HepG2 (cell line): Measurements from ENCODE around the gene MTRFR. TPM values are rescaled to one million over a fixed set of nuclear protein-coding genes. Genes with fewer than 3 reads are reported as not detected.

ENCODE experiments used
- AKNA ChIP-seq: sonication (generic); formaldehyde crosslinking; IDR thresholded peaks from 2 replicates; pipeline ENCODE4 v1.4.0; 2020; ENCODE audit warnings: missing genetic modification reagents, borderline replicate concordance
- CSRNP2 ChIP-seq: sonication (generic); formaldehyde crosslinking; conservative IDR thresholded peaks from 2 replicates; pipeline ENCODE4 v1.8.0; 2022; ENCODE audit warnings: low read depth, missing genetic modification reagents
- EP300 ChIP-seq, 3 experiments: sonication (generic) in 1 of 3; formaldehyde crosslinking in 1 of 3; IDR thresholded peaks; 2 replicates each; pipeline versions ENCODE4 v1.5.1 to v1.6.1; 2011 to 2020; ENCODE audit warnings: low read depth in 2 of 3, low read length in 2 of 3, borderline replicate concordance in 1 of 3, improper control_type of control experiment in 1 of 3, mild to moderate bottlenecking in 1 of 3, missing genetic modification reagents in 1 of 3, moderate library complexity in 1 of 3
- TFAP4 ChIP-seq: sonication (generic); IDR thresholded peaks from 2 replicates; pipeline ENCODE4 v1.6.1; 2016; ENCODE audit warnings: low read depth, borderline replicate concordance
- ZBTB4 ChIP-seq: sonication (generic); formaldehyde crosslinking; IDR thresholded peaks from 2 replicates; pipeline ENCODE4 v1.4.0; 2020; ENCODE audit warnings: missing genetic modification reagents, mild to moderate bottlenecking, borderline replicate concordance
- ZEB1 ChIP-seq: IDR thresholded peaks from 2 replicates; pipeline ENCODE4 v1.6.1; 2012; ENCODE audit warnings: mild to moderate bottlenecking, low read depth, inconsistent platforms; ENCODE audit not compliant: insufficient replicate concordance
- ZNF362 ChIP-seq: sonication (generic); formaldehyde crosslinking; IDR thresholded peaks from 2 replicates; pipeline ENCODE4 v1.4.0; 2020; ENCODE audit warnings: missing genetic modification reagents, mild to moderate bottlenecking, borderline replicate concordance
- ZNF703 ChIP-seq: sonication (generic); formaldehyde crosslinking; IDR thresholded peaks from 2 replicates; pipeline ENCODE4 v1.5.1; 2020; ENCODE audit warnings: missing genetic modification reagents, mild to moderate bottlenecking, moderate library complexity, borderline replicate concordance
- ZNF704 ChIP-seq: sonication (generic); formaldehyde crosslinking; IDR thresholded peaks from 2 replicates; pipeline ENCODE4 v1.8.1; 2023; ENCODE audit warnings: mild to moderate bottlenecking, inconsistent platforms, moderate library complexity, missing genetic modification reagents, borderline replicate concordance
- ZNF839 ChIP-seq: sonication (generic); formaldehyde crosslinking; IDR thresholded peaks from 2 replicates; pipeline ENCODE4 v1.4.0; 2020; ENCODE audit warnings: missing genetic modification reagents, mild to moderate bottlenecking, borderline replicate concordance
- polyA plus RNA-seq, 8 experiments: library from polyadenylated mRNA; depleted of rRNA in 3 of 8; stranded (reverse) in 7 of 8; unstranded in 1 of 8; fragments of >200 nt; fragmentation: Illumina TruSeq in 4 of 8; extraction: Trizol in 4 of 8; gene quantifications; 2 replicates each; pipeline versions ENCODE4 v1.2.1 to v1.2.3, GENCODE V29; 2011 to 2016; ENCODE audit warnings: low read depth in 4 of 8, missing spikeins in 1 of 8, mixed read lengths in 1 of 8; ENCODE audit not compliant: insufficient read depth in 1 of 8
- total RNA-seq, 5 experiments: library from RNA; depleted of rRNA; stranded (reverse); fragments of >200 nt; fragmentation: Illumina TruSeq; extraction: Trizol; gene quantifications; 2 replicates each; pipeline ENCODE4 v1.2.3, GENCODE V29; 2016; ENCODE audit warnings: low read depth in 1 of 5

Gene MTRFR
- total and polyA plus RNA-seq, 2 of the 13 experiments (the other 11 are each of a cell fraction or from before 2014, with no cell fraction given): 7.1 to 9.9 TPM

- TF ChIP-seq AKNA: no peak
- no peak for TF ChIP-seq ZBTB4
- TF ChIP-seq TFAP4: peak; percentile 25; the same call in 1 of the 2 replicates
- peak; percentile 83; the same call in 1 of the 2 replicates for TF ChIP-seq ZNF362 (CRISPR knock-in tag)
- peak in 1 of 2 experiments; percentile 48; a peak in 2 of 4 replicates for TF ChIP-seq EP300 (IDR thresholded peaks at IDR 0.05; ENCODE audit: low read depth in 2 of 2, low read length in 2 of 2)
- TF ChIP-seq EP300 (CRISPR knock-in tag; IDR thresholded peaks at IDR 0.05; ENCODE audit: borderline replicate concordance): no peak
- TF ChIP-seq ZNF839 (CRISPR knock-in tag): no peak
- no peak for TF ChIP-seq CSRNP2 (CRISPR knock-in tag)
- TF ChIP-seq ZNF704 (CRISPR knock-in tag): no peak
- no peak for TF ChIP-seq ZNF703
- peak; percentile 71 for TF ChIP-seq ZEB1
Observed at GRCh38 chr12:123293178-123293760, 60.0 kb downstream of the MTRFR start (continued).
